ENCODE results near the gene LRRC38. TPM values are rescaled to one million over a fixed set of nuclear protein-coding genes. Genes with fewer than 3 reads are reported as not detected.

LRRC38 gene
- total and polyA plus RNA-seq, 2 of the 8 experiments (the other 6 are each of a cell fraction or from before 2014, with no cell fraction given): 0.17 to 0.63 TPM

- no peak overlapping the region for H2BK5ac ChIP-seq (ENCODE audit: low read depth, low read length)
- H2BK20ac ChIP-seq (ENCODE audit: low read length): no peak overlapping the region
- no peak overlapping the region for H2AFZ ChIP-seq (ENCODE audit: low read length)
- no peaks in the 10 kb centered on the region for H3K27me3 ChIP-seq (replicated peaks in 1 of 4; ENCODE audit: control insufficient read depth in 3 of 4, extremely low read depth in 1 of 4, insufficient read depth in 3 of 4, low read length in 3 of 4)
- H2AK5ac ChIP-seq (ENCODE audit: low read depth, low read length): no peak overlapping the region
- H3K9ac ChIP-seq (replicated peaks in 1 of 4; ENCODE audit: extremely low read depth in 1 of 4, low read depth in 3 of 4, low read length in 3 of 4): no peak overlapping the region
- ChIA-PET POLR2A (ENCODE audit: partially characterized antibody) (no interaction called here), CTCF (ENCODE audit: partially characterized antibody) (interaction anchor here (1.2 to 4.2 kb wide), 6 partner anchors 9 to 58 kb away, joined by 3 to 16 read pairs (median 9); no protein-coding TSS in a partner anchor)
- no peak for DNase-seq (ENCODE audit: low read depth in 1 of 2, low spot score in 2 of 2)
- H3K18ac ChIP-seq (ENCODE audit: extremely low read depth, low read length): no peak overlapping the region
- no peaks in the 10 kb centered on the region for H3K4me1 ChIP-seq (replicated peaks in 1 of 4; ENCODE audit: control insufficient read depth in 3 of 4, insufficient read depth in 4 of 4, low read length in 3 of 4)
- H3K23me2 ChIP-seq (ENCODE audit: low read depth, low read length): no peaks in the 10 kb centered on the region
- no peak overlapping the region for H3K4ac ChIP-seq (replicated peaks; ENCODE audit: insufficient read length, low read depth, low read length)
- H3K56ac ChIP-seq (replicated peaks; ENCODE audit: insufficient read length, low read depth, low read length): no peak overlapping the region
- no peak overlapping the region for H3K23ac ChIP-seq (ENCODE audit: insufficient read length)
- no peak overlapping the region for H3K27ac ChIP-seq (ENCODE audit: low read depth, low read length)
- H4K91ac ChIP-seq (replicated peaks; ENCODE audit: insufficient read length, low read length): no peak overlapping the region
- H4K8ac ChIP-seq (ENCODE audit: extremely low read depth, insufficient read depth, low read length): no peak overlapping the region
- no peak for FAIRE-seq
- WGBS, 2 experiments (ENCODE audit: extremely low coverage in 1 of 2, insufficient coverage in 1 of 2, insufficient read length in 1 of 2, insufficient replicate concordance in 2 of 2, low coverage in 1 of 2, low lambda C conversion rate in 2 of 2, missing lambda C conversion rate in 1 of 2): 78% methylated on average over 8 of the region's 8 CpGs; no CpG with 5 or more reads in 1 of the 2 experiments
- no peak overlapping the region for H2BK12ac ChIP-seq (ENCODE audit: low read depth, low read length)
- no peak overlapping the region for H3K4me2 ChIP-seq (ENCODE audit: insufficient read depth in 1 of 2, low read depth in 2 of 2, low read length in 2 of 2)
- no peak overlapping the region for H3K14ac ChIP-seq (ENCODE audit: insufficient read length)
- H4K5ac ChIP-seq (ENCODE audit: insufficient read length, low read depth, low read length): no peak overlapping the region
- no peaks in the 10 kb centered on the region for H3K36me3 ChIP-seq (ENCODE audit: control insufficient read depth in 2 of 4, insufficient read depth in 4 of 4, low read length in 3 of 4)
- no peak overlapping the region for H2BK120ac ChIP-seq (replicated peaks; ENCODE audit: low read depth, low read length)
- no peak overlapping the region for H3K4me3 ChIP-seq (ENCODE audit: extremely low read depth in 1 of 4, insufficient read depth in 2 of 4, low read depth in 3 of 4, low read length in 4 of 4)
- H4K20me1 ChIP-seq (replicated peaks in 1 of 2; ENCODE audit: control insufficient read depth in 1 of 2, insufficient read depth in 2 of 2, low read length in 2 of 2): no peaks in the 10 kb centered on the region
- H3K79me2 ChIP-seq (ENCODE audit: control insufficient read depth in 1 of 2, insufficient read depth in 2 of 2, low read length in 2 of 2): no peaks in the 10 kb centered on the region
- no peaks in the 10 kb centered on the region for H3K79me1 ChIP-seq (ENCODE audit: low read depth, low read length)
- no peak overlapping the region for H2BK15ac ChIP-seq (ENCODE audit: low read length)
- H3K9me3 ChIP-seq (ENCODE audit: insufficient read depth in 2 of 2, low read depth in 1 of 2, low read length in 1 of 2): no peaks in the 10 kb centered on the region
- TF ChIP-seq SP4 (IDR thresholded peaks at IDR 0.05; ENCODE audit: low read length): no peak
- TF ChIP-seq BACH1 (IDR thresholded peaks at IDR 0.05; ENCODE audit: low read length): no peak
- TF ChIP-seq TEAD4 (IDR thresholded peaks at IDR 0.05; ENCODE audit: low read depth, low read length): no peak
Measured at GRCh38 chr1:13540866-13541265, 27.1 kb upstream of the LRRC38 start.
